Gastrocnemius medialis (tissue), 4 donors: Measurements from ENCODE around the gene PRRT1B.

Experiments
- CTCF ChIP-seq, 5 experiments: fragments of 450-650 bp in 3 of 5; fragments of 200-600 bp in 2 of 5; sonication (generic) in 2 of 5; IDR thresholded peaks in 4 of 5; conservative IDR thresholded peaks in 1 of 5; 1 replicate in 4 of 5; 2 replicates in 1 of 5; pipeline ENCODE4 v1.5.1; 2016 to 2019; ENCODE audit warnings: antibody characterized with exemption in 5 of 5, mild to moderate bottlenecking in 3 of 5, moderate library complexity in 3 of 5
- POLR2A ChIP-seq, 2 donors: fragments of 450-650 bp; IDR thresholded peaks; one replicate each; pipeline ENCODE4 v1.6.1; 2017; ENCODE audit warnings: antibody characterized with exemption in 2 of 2, mild to moderate bottlenecking in 2 of 2, moderate library complexity in 2 of 2

- TF ChIP-seq CTCF (IDR thresholded peaks at IDR 0.05 in 4 of 5, conservative IDR thresholded peaks at IDR 0.05 in 1 of 5) (no peak), POLR2A (IDR thresholded peaks at IDR 0.05) (no peak)
Observed at GRCh38 chr9:131594906-131595665, 49.8 kb downstream of the PRRT1B start.
